ENCODE data around the gene PARK7.

Gene PARK7

DNA sequence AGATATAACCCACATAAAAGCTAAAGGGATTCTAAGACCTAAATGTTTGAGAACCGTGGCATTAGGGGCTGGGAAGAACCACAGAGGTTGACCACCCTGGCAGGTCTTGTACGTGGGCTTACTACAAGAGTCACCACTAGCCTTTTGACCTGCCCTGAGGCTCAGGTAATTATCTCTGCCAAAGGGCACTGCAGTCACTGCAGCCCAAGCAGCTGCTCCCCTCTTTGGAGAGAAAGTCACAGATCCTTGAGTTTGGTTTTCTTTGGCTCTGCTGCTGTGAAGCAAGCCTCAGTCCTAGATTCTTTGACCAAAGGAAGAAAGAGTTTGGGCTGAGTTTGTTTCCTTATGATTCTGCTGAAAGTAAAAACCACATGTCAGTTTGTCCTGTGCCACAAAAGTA is 11.6 kb downstream of the PARK7 start:
- no peak for DNase-seq (ENCODE audit: low read depth, low spot score)
- ChIA-PET POLR2A (interaction anchor here (0.6 kb wide), 1 partner anchor 378 kb away, joined by 3 read pairs; no protein-coding TSS in a partner anchor), CTCF (interaction anchor here (0.7 to 14.6 kb wide), 7 partner anchors 8 to 376 kb away, joined by 3 to 248 read pairs (median 56); partner anchors contain the start of gene PARK7)
- no peak overlapping the region for H3K4me3 ChIP-seq (ENCODE audit: low read depth, low read length)
- TF ChIP-seq, protein P1, sequence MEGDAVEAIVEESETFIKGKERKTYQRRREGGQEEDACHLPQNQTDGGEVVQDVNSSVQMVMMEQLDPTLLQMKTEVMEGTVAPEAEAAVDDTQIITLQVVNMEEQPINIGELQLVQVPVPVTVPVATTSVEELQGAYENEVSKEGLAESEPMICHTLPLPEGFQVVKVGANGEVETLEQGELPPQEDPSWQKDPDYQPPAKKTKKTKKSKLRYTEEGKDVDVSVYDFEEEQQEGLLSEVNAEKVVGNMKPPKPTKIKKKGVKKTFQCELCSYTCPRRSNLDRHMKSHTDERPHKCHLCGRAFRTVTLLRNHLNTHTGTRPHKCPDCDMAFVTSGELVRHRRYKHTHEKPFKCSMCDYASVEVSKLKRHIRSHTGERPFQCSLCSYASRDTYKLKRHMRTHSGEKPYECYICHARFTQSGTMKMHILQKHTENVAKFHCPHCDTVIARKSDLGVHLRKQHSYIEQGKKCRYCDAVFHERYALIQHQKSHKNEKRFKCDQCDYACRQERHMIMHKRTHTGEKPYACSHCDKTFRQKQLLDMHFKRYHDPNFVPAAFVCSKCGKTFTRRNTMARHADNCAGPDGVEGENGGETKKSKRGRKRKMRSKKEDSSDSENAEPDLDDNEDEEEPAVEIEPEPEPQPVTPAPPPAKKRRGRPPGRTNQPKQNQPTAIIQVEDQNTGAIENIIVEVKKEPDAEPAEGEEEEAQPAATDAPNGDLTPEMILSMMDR (IDR thresholded peaks at IDR 0.05; ENCODE audit: insufficient read depth, low read length, missing control alignments) = no peak

DNA sequence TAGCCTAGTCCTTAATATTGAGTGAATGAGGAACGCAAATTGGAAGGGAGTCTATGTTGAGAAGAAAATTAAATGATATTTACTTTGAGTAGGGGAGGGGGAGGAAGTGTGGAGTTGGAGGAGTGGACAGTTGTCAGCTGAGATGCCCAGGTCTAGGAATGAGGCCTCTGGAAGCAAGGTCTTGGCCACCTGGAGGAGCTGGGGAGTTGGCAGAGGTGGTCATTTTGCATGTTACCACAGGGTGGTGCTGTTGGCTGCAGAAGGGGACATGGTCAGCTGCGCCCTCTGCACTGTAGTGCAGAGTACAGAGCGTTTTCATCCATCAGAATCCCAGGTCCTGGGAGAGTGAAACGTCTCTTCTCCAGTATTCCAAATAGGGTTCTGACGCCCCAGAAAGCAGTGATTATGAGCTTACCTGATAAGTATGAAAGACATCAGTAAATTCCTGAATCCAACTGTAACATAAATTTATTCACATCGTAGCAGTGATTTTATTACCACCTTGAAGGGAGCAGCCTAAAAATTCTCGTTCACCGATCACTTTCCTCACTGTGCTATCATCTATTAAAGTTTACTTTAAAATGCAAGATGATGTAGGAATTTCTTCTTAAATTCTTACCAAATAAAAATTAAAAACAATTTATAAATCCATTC is 13.8 kb downstream of the PARK7 start:
- ChIA-PET POLR2A (interaction anchor here (0.6 to 1.7 kb wide), 6 partner anchors 14 to 449 kb away, joined by 3 to 7 read pairs (median 3); partner anchors contain the start of gene PARK7), CTCF (interaction anchor here (0.8 to 14.6 kb wide), 40 partner anchors 11 to 726 kb away, joined by 3 to 277 read pairs (median 4); partner anchors contain the start of genes PARK7 and SLC45A1)

DNA sequence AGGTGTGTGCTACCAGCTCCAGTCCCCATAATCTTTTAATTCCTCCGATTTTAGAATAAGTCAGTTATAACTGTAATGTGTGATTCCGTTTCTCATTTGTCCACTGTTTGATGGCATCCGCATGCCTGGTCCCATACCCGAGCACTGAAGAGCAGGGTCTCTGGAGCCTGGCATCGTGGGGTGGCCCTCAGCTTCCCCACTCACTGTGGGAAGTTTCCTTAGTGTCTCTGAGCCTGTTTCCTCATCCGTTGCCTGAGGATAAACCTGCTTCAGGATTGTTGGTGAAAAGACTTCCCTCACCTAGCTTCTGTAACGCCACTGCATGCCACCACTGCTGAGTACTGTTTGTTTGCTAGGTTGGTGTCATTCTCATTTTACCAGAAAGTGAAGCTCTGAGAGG is 19.5 kb downstream of the PARK7 start:
- POLR2A ChIA-PET = interaction anchor here (0.7 kb wide), 1 partner anchor 20 kb away, joined by 3 read pairs; the partner anchor contains the start of gene PARK7
- TF ChIP-seq, protein P1 (IDR thresholded peaks at IDR 0.05; ENCODE audit: insufficient read depth, low read length, missing control alignments) = no peak
- no peak for DNase-seq (ENCODE audit: low read depth, low spot score)
- CTCF ChIA-PET = interaction anchor here (0.7 to 14.6 kb wide), 12 partner anchors 8 to 368 kb away, joined by 3 to 277 read pairs (median 6); partner anchors contain the start of gene SLC45A1
- H3K4me3 ChIP-seq (ENCODE audit: low read depth, low read length) = no peak overlapping the region

More for the DNA sequence above, 13.8 kb downstream of the PARK7 start:
- TF ChIP-seq, protein P1 (IDR thresholded peaks at IDR 0.05; ENCODE audit: insufficient read depth, low read length, missing control alignments) = peak; percentile 90
- H3K4me3 ChIP-seq (ENCODE audit: low read depth, low read length) = no peak overlapping the region
- no peak for DNase-seq (ENCODE audit: low read depth, low spot score)

DNA sequence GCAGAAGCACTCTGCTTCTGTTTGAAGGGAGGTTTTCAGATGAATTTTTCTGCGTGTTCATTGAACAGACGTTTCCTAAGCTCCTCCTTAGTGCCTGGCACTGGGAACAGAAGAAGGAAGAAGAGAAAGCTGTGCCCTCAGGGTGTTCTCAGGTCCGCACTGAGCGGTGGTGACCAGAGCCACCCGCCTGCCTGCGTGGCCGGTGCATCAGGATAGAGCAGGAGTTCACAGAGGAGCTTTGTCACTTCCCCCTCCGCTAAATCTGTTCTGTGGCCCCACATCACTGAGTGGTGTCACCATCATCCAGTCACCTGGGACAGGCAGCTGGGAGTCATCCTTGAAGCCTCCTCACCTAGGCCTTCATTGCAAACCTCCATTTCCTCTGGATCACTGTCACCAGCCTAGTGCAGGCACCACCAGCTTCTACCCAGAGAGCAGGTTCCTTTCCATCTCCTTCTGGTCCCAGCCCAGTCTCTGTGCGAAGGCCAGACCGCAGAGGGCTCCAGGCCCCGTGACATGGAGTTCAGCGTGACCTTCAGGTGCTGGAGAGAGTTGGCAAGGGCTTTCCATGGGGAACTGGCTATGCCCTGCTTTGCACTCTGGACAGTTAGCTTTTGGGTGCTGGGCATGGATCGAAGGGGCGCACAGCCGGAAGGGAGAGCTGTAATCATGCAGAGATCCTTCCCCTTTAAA is 21.7 kb downstream of the PARK7 start:
- no peak for DNase-seq (ENCODE audit: low read depth, low spot score)

DNA sequence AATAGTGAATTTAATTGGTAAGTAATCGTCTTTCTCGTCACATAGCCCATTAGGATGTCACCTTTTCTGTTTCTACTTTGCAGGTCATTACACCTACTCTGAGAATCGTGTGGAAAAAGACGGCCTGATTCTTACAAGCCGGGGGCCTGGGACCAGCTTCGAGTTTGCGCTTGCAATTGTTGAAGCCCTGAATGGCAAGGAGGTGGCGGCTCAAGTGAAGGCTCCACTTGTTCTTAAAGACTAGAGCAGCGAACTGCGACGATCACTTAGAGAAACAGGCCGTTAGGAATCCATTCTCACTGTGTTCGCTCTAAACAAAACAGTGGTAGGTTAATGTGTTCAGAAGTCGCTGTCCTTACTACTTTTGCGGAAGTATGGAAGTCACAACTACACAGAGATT is 23.3 kb downstream of the PARK7 start:
- CTCF ChIA-PET = interaction anchor here (0.9 to 14.6 kb wide), 10 partner anchors 10 to 364 kb away, joined by 3 to 277 read pairs (median 4); partner anchors contain the start of gene SLC45A1
- TF ChIP-seq, protein P1 (IDR thresholded peaks at IDR 0.05; ENCODE audit: insufficient read depth, low read length, missing control alignments) = no peak
- DNase-seq (ENCODE audit: low read depth, low spot score) = no peak
- H3K4me3 ChIP-seq (ENCODE audit: low read depth, low read length) = no peak overlapping the region
- POLR2A ChIA-PET = no interaction called here

More for the DNA sequence above, 21.7 kb downstream of the PARK7 start:
- TF ChIP-seq, protein P1 (IDR thresholded peaks at IDR 0.05; ENCODE audit: insufficient read depth, low read length, missing control alignments) = no peak
- ChIA-PET POLR2A (interaction anchor here (0.6 kb wide), 1 partner anchor 324 kb away, joined by 3 read pairs; no protein-coding TSS in a partner anchor), CTCF (interaction anchor here (0.6 to 14.6 kb wide), 31 partner anchors 9 to 745 kb away, joined by 3 to 277 read pairs (median 4); partner anchors contain the start of genes ERRFI1 and SLC45A1)
- no peak overlapping the region for H3K4me3 ChIP-seq (ENCODE audit: low read depth, low read length)

Data from AG04449 (cell line).